Measurements from ENCODE around the gene GABBR2. TPM values are rescaled to one million over a fixed set of nuclear protein-coding genes. Genes with fewer than 3 reads are reported as not detected.

GABBR2 gene
- total and polyA plus RNA-seq, 2 of the 8 experiments (the other 6 are each of a cell fraction or from before 2014, with no cell fraction given), result 0.50 to 1.2 TPM

DNA sequence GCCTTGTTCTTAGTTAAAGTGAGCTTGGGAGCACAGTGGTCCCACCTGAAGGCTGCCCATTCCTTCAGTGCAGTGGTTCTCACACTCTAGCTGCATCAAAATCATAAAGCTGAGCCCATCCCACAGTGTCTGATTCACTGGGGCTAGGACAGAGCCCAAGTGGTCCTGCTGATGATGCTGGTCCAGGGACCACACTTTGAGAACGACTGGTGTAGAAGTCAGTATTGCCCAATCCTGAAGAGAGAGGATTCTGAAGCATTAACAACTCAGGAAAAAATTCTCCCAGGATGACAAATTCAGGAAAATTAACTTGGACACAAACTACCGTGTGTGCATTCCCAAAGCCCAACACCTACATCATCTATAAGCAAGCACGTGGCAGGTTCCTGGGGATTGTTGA lies 176.2 kb downstream of the GABBR2 start:
- Histone ChIP-seq H3K23ac (ENCODE audit: insufficient read length) (no peak overlapping the region), H3K79me1 (ENCODE audit: low read depth, low read length) (no peaks in the 10 kb centered on the region), H2BK15ac (ENCODE audit: low read length) (no peak overlapping the region), H3K9me3 (ENCODE audit: insufficient read depth in 2 of 2, low read depth in 1 of 2, low read length in 1 of 2) (peaks cover 0 to 8% of the 10 kb centered on the region in 2 experiments; a peak in 2 of 4 replicates), H3K23me2 (ENCODE audit: low read depth, low read length) (no peaks in the 10 kb centered on the region), H2AFZ (ENCODE audit: low read length) (no peak overlapping the region), H4K20me1 (replicated peaks in 1 of 2; ENCODE audit: control insufficient read depth in 1 of 2, insufficient read depth in 2 of 2, low read length in 2 of 2) (no peaks in the 10 kb centered on the region), H3K18ac (ENCODE audit: extremely low read depth, low read length) (no peak overlapping the region), H3K4me2 (ENCODE audit: insufficient read depth in 1 of 2, low read depth in 2 of 2, low read length in 2 of 2) (no peak overlapping the region), H3K27me3 (replicated peaks in 1 of 4; ENCODE audit: control insufficient read depth in 3 of 4, extremely low read depth in 1 of 4, insufficient read depth in 3 of 4, low read length in 3 of 4) (no peaks in the 10 kb centered on the region; a peak in 1 of 7 replicates), H2BK5ac (ENCODE audit: low read depth, low read length) (no peak overlapping the region), H2BK120ac (replicated peaks; ENCODE audit: low read depth, low read length) (no peak overlapping the region), H3K9ac (replicated peaks in 1 of 4; ENCODE audit: extremely low read depth in 1 of 4, low read depth in 3 of 4, low read length in 3 of 4) (no peak overlapping the region), H2AK5ac (ENCODE audit: low read depth, low read length) (no peak overlapping the region), H4K8ac (ENCODE audit: extremely low read depth, insufficient read depth, low read length) (no peak overlapping the region), H3K4me1 (replicated peaks in 1 of 4; ENCODE audit: control insufficient read depth in 3 of 4, insufficient read depth in 4 of 4, low read length in 3 of 4) (no peaks in the 10 kb centered on the region), H2BK20ac (ENCODE audit: low read length) (no peak overlapping the region), H3K4me3 (ENCODE audit: extremely low read depth in 1 of 4, insufficient read depth in 2 of 4, low read depth in 3 of 4, low read length in 4 of 4) (no peak overlapping the region), H3K79me2 (ENCODE audit: control insufficient read depth in 1 of 2, insufficient read depth in 2 of 2, low read length in 2 of 2) (no peaks in the 10 kb centered on the region), H2BK12ac (ENCODE audit: low read depth, low read length) (no peak overlapping the region), H3K27ac (ENCODE audit: low read depth, low read length) (no peak overlapping the region), H3K14ac (ENCODE audit: insufficient read length) (no peak overlapping the region), H4K91ac (replicated peaks; ENCODE audit: insufficient read length, low read length) (no peak overlapping the region), H4K5ac (ENCODE audit: insufficient read length, low read depth, low read length) (no peak overlapping the region), H3K56ac (replicated peaks; ENCODE audit: insufficient read length, low read depth, low read length) (no peak overlapping the region), H3K4ac (replicated peaks; ENCODE audit: insufficient read length, low read depth, low read length) (no peak overlapping the region), H3K36me3 (ENCODE audit: control insufficient read depth in 2 of 4, insufficient read depth in 4 of 4, low read length in 3 of 4) (no peaks in the 10 kb centered on the region)
- no peak for TF ChIP-seq YY1 (IDR thresholded peaks at IDR 0.05; ENCODE audit: low read depth, low read length)
- no peak for TF ChIP-seq CREB1 (IDR thresholded peaks at IDR 0.05)
- no peak for TF ChIP-seq ZNF274 (IDR thresholded peaks at IDR 0.05; ENCODE audit: borderline replicate concordance, extremely low read depth, low read length)
- TF ChIP-seq, protein P1, sequence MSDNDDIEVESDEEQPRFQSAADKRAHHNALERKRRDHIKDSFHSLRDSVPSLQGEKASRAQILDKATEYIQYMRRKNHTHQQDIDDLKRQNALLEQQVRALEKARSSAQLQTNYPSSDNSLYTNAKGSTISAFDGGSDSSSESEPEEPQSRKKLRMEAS (IDR thresholded peaks at IDR 0.05), result no peak
- no peak for TF ChIP-seq RBBP5 (IDR thresholded peaks at IDR 0.05; ENCODE audit: borderline replicate concordance, low read depth, low read length)
- no peak for TF ChIP-seq CHD1 (IDR thresholded peaks at IDR 0.05; ENCODE audit: low read depth, low read length)
- TF ChIP-seq CHD2 (IDR thresholded peaks at IDR 0.05; ENCODE audit: low read length), result no peak
- ChIA-PET CTCF (ENCODE audit: partially characterized antibody) (interaction anchor here (0.8 kb wide), 1 partner anchor 10 kb away, joined by 4 read pairs; no protein-coding TSS in a partner anchor), POLR2A (ENCODE audit: partially characterized antibody) (interaction anchor here (0.7 kb wide), 1 partner anchor 256 kb away, joined by 3 read pairs; no protein-coding TSS in a partner anchor)
- FAIRE-seq, result no peak
- 86% methylated on average over 3 of the region's 3 CpGs; no CpG with 5 or more reads in 1 of the 2 experiments for WGBS, 2 experiments (ENCODE audit: extremely low coverage in 1 of 2, insufficient coverage in 1 of 2, insufficient read length in 1 of 2, insufficient replicate concordance in 2 of 2, low coverage in 1 of 2, low lambda C conversion rate in 2 of 2, missing lambda C conversion rate in 1 of 2)
- no peak for DNase-seq (ENCODE audit: low read depth in 1 of 2, low spot score in 2 of 2)

Measured in H1 (cell line).